T-helper 2 cell treated with Interferon-gamma antibody and Interleukin-4, amounts not matched to agents 5 μg/mL and 100 μg/mL, for 36 hours (primary cell): Measurements from ENCODE around the gene HLTF.
"Not testable (repeated sequence)": the region's sequence is repeated elsewhere in the genome, so short reads cannot be mapped to it uniquely, and the experiment has no call there.

ENCODE experiments used
- DNase-seq: peaks from one replicate; pipeline ENCODE4 v3.0.0; 2021; ENCODE audit warnings: low spot score
- H3K27ac Mint-ChIP-seq: one replicate; pipeline ENCODE4 v1.8.0; 2021; ENCODE audit warnings: mild to moderate bottlenecking, mixed read lengths
- H3K27me3 Mint-ChIP-seq: one replicate; pipeline ENCODE4 v1.8.0; 2021; ENCODE audit warnings: low read depth, mixed read lengths
- H3K36me3 Mint-ChIP-seq: one replicate; pipeline ENCODE4 v1.8.0; 2021; ENCODE audit warnings: low read depth, mixed read lengths
- H3K4me1 Mint-ChIP-seq: one replicate; pipeline ENCODE4 v1.8.0; 2021; ENCODE audit warnings: low read depth, mixed read lengths
- H3K4me3 Mint-ChIP-seq: one replicate; pipeline ENCODE4 v1.8.0; 2022; ENCODE audit warnings: mild to moderate bottlenecking, moderate library complexity, mixed read lengths
- H3K9me3 Mint-ChIP-seq: one replicate; pipeline ENCODE4 v1.8.0; 2021; ENCODE audit warnings: mixed read lengths

Gene HLTF

GRCh38 chr3:149101154-149101553 lies 14.8 kb upstream of the HLTF start:
- Mint-ChIP-seq H3K36me3 (no peaks in the 10 kb centered on the region), H3K27me3 (peaks cover 22% of the 10 kb centered on the region), H3K9me3 (peaks cover 2% of the 10 kb centered on the region), H3K4me3 (no peak overlapping the region), H3K27ac (no peak overlapping the region), H3K4me1 (no peaks in the 10 kb centered on the region)
- DNase-seq, result no peak

DNA sequence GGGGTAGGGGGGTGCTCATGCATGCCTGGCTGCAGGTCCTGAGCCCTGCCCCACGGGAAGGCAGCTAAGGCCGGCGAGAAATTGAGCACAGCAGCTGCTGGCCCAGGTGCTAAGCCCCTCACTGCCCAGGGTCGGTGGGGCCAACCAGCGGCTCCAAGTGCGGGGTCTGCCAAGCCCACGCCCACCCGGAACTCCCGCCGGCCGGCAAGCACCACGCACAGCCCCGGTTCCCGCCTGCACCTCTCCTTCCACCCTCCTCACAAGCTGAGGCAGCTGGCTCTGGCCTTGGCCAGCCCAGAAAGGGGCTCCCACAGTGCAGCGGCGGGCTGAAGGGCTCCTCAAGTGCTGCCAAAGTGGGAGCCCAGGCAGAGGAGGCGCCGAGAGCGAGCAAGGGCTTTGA lies 11.7 kb upstream of the HLTF start:
- not testable (repeated sequence) for H3K4me3 Mint-ChIP-seq, DNase-seq, H3K36me3 Mint-ChIP-seq, H3K9me3 Mint-ChIP-seq, H3K27ac Mint-ChIP-seq, H3K4me1 Mint-ChIP-seq
- H3K27me3 Mint-ChIP-seq, result peaks cover 15% of the 10 kb centered on the region

- no peak for DNase-seq
- no peaks in the 10 kb centered on the region for H3K4me1 Mint-ChIP-seq
- H3K4me3 Mint-ChIP-seq, result no peak overlapping the region
- no peak overlapping the region for H3K27ac Mint-ChIP-seq
- H3K9me3 Mint-ChIP-seq, result no peaks in the 10 kb centered on the region
- no peaks in the 10 kb centered on the region for H3K36me3 Mint-ChIP-seq
- H3K27me3 Mint-ChIP-seq, result peaks cover 10% of the 10 kb centered on the region
Measured at GRCh38 chr3:149095487-149095886, 9.2 kb upstream of the HLTF start.

DNA sequence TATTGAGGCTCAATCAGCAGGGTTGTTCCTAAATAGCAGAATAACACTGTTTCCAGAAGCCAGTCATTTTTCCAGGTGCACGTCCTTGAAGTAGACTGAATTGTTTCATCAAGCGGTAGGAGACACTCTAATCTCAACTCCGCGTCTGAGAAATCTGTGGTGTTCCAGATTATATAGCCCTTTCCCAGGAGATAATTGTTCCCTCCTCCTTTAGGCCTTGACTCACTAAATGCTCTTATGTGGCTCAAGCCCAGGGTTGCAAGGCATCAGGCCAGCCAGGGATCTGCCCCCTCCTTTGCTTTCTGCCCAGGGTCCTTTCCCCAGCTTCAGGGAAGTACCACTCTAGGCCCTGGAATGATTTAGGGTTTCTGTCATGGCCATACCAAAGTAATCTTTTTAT lies 5.7 kb upstream of the HLTF start:
- Mint-ChIP-seq H3K27me3 (no peaks in the 10 kb centered on the region), H3K4me1 (peaks cover 5% of the 10 kb centered on the region), H3K27ac (no peak overlapping the region), H3K4me3 (no peak overlapping the region), H3K9me3 (no peaks in the 10 kb centered on the region), H3K36me3 (no peaks in the 10 kb centered on the region)
- DNase-seq, result no peak

DNA sequence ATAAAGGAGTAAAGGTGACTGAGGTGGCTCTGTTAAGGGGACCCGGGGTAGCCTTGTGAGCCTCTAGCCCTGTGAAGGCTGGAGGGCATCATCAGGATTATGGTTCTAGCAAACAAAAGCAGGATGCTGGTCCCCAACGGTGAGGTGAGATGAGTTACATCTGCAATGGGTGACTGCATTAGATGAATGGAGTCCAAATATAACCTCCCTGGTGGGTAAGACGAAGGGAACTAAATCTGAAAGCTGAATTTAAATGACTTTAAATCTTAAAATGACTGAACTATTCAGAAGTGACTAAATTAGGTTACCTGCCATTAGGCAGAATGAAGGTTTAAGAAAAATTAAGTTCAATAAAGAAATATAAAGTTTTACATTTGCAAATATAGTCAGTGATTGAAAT lies 4.6 kb upstream of the HLTF start:
- DNase-seq, result no peak
- no peak overlapping the region for H3K27ac Mint-ChIP-seq
- H3K9me3 Mint-ChIP-seq, result no peaks in the 10 kb centered on the region
- no peaks in the 10 kb centered on the region for H3K27me3 Mint-ChIP-seq
- peaks cover 8% of the 10 kb centered on the region for H3K4me1 Mint-ChIP-seq
- H3K4me3 Mint-ChIP-seq, result no peak overlapping the region
- H3K36me3 Mint-ChIP-seq, result no peaks in the 10 kb centered on the region

- Mint-ChIP-seq H3K36me3 (no peaks in the 10 kb centered on the region), H3K9me3 (no peaks in the 10 kb centered on the region), H3K4me1 (peaks cover 11% of the 10 kb centered on the region), H3K27me3 (no peaks in the 10 kb centered on the region), H3K27ac (no peak overlapping the region), H3K4me3 (no peak overlapping the region)
- DNase-seq, result no peak
Measured at GRCh38 chr3:149090461-149090860, 4.1 kb upstream of the HLTF start.

- no peak for DNase-seq
- H3K4me1 Mint-ChIP-seq, result peaks cover 18% of the 10 kb centered on the region
- H3K36me3 Mint-ChIP-seq, result no peaks in the 10 kb centered on the region
- no peaks in the 10 kb centered on the region for H3K9me3 Mint-ChIP-seq
- H3K27me3 Mint-ChIP-seq, result no peaks in the 10 kb centered on the region
- H3K27ac Mint-ChIP-seq, result no peak overlapping the region
- no peak overlapping the region for H3K4me3 Mint-ChIP-seq
Measured at GRCh38 chr3:149089395-149089794, 3.1 kb upstream of the HLTF start.

GRCh38 chr3:149087208-149087607 lies 875 bp upstream of the HLTF start:
- Mint-ChIP-seq H3K4me3 (no peak overlapping the region), H3K36me3 (peaks cover 8% of the 10 kb centered on the region), H3K9me3 (no peaks in the 10 kb centered on the region), H3K27ac (no peak overlapping the region), H3K27me3 (no peaks in the 10 kb centered on the region), H3K4me1 (peaks cover 23% of the 10 kb centered on the region)
- no peak for DNase-seq

- Mint-ChIP-seq H3K9me3 (no peaks in the 10 kb centered on the region), H3K36me3 (peaks cover 12% of the 10 kb centered on the region), H3K4me3 (peak overlapping the region; percentile 95), H3K4me1 (peaks cover 23% of the 10 kb centered on the region), H3K27me3 (no peaks in the 10 kb centered on the region), H3K27ac (peak overlapping the region; percentile 83)
- DNase-seq, result peak; percentile 21
Measured at GRCh38 chr3:149085828-149086231, 503 bp downstream of the HLTF start.

GRCh38 chr3:149081772-149082171 lies 4.6 kb downstream of the HLTF start:
- no peak for DNase-seq
- no peaks in the 10 kb centered on the region for H3K27me3 Mint-ChIP-seq
- H3K36me3 Mint-ChIP-seq, result peaks cover 16% of the 10 kb centered on the region
- no peaks in the 10 kb centered on the region for H3K9me3 Mint-ChIP-seq
- no peak overlapping the region for H3K27ac Mint-ChIP-seq
- H3K4me1 Mint-ChIP-seq, result peaks cover 24% of the 10 kb centered on the region
- no peak overlapping the region for H3K4me3 Mint-ChIP-seq

DNA sequence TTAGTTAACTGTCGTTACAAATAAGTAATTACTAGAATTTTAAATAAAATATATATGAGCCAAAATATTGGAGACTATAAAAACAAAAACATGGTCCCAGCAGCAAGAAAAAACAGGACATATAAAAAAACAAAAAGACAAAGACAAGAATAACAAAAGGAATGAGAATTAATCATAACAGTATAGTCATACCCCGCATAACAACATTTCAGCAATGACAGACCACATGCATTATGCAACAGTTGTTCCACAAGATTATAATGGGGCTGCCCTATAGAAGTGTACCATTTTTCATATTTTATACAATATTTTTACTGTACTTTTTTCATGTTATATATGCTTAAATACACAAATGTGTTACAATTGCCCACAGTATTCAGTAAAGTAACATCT lies 5.6 kb downstream of the HLTF start:
- H3K4me1 Mint-ChIP-seq, result peaks cover 22% of the 10 kb centered on the region
- no peak overlapping the region for H3K4me3 Mint-ChIP-seq
- H3K27ac Mint-ChIP-seq, result no peak overlapping the region
- peaks cover 16% of the 10 kb centered on the region for H3K36me3 Mint-ChIP-seq
- no peaks in the 10 kb centered on the region for H3K9me3 Mint-ChIP-seq
- no peak for DNase-seq
- H3K27me3 Mint-ChIP-seq, result no peaks in the 10 kb centered on the region

DNA sequence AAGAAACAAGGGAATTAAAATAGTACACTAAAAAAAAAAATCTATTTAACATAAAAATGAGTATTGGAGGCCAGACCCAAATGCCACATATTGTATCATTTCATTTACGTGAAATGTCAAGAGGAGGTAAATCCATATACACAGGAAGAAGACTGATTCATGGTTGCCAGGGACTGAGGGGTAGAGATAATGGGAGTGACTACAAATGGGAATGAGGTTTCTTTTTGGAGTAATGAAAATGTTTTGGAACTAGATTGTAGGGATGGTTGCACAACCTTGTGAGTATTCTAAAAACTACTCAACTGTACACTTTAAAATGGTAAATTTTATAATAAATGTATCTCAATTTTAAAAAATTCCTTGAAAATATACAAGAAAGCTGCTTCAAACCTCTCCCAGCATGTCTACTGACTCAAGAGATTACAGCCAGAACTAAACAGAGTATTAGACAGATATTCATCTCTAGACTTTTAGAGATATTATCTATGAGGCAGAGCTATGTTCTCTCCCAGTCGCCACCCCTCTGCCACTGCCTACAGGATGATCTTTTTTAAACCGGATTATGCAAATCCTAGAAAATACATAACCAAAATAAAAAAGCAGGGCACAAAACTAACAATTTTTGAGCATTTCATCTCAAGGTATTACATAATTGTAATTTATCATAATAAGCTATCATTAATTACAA lies 6.2 kb downstream of the HLTF start:
- peaks cover 16% of the 10 kb centered on the region for H3K36me3 Mint-ChIP-seq
- peaks cover 19% of the 10 kb centered on the region for H3K4me1 Mint-ChIP-seq
- no peaks in the 10 kb centered on the region for H3K27me3 Mint-ChIP-seq
- no peak overlapping the region for H3K27ac Mint-ChIP-seq
- no peak for DNase-seq
- no peaks in the 10 kb centered on the region for H3K9me3 Mint-ChIP-seq
- no peak overlapping the region for H3K4me3 Mint-ChIP-seq

- H3K9me3 Mint-ChIP-seq, result no peaks in the 10 kb centered on the region
- no peaks in the 10 kb centered on the region for H3K27me3 Mint-ChIP-seq
- H3K36me3 Mint-ChIP-seq, result peaks cover 16% of the 10 kb centered on the region
- H3K4me3 Mint-ChIP-seq, result no peak overlapping the region
- no peak overlapping the region for H3K27ac Mint-ChIP-seq
- DNase-seq, result no peak
- peaks cover 7% of the 10 kb centered on the region for H3K4me1 Mint-ChIP-seq
Measured at GRCh38 chr3:149077628-149078027, 8.7 kb downstream of the HLTF start.

DNA sequence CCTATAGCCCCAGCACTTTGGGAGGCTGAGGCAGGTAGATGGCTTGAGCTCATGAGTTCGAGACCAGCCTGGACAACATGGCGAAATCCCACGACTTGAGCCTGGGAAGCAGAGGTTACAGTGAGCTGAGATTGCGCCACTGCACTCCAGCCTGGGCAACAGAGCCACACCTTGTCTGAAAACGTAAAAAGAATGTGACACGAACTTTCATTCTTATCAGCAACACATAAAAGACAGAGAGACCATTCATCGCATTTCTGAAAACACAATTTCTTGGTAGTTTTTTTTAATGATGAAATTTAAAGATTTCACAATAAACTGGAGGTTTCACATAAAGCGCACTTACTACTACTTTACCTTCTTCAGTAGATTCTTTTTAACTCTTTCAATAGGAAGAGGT lies 18.4 kb downstream of the HLTF start:
- peaks cover 31% of the 10 kb centered on the region for H3K36me3 Mint-ChIP-seq
- H3K27ac Mint-ChIP-seq, result no peak overlapping the region
- H3K27me3 Mint-ChIP-seq, result no peaks in the 10 kb centered on the region

DNA sequence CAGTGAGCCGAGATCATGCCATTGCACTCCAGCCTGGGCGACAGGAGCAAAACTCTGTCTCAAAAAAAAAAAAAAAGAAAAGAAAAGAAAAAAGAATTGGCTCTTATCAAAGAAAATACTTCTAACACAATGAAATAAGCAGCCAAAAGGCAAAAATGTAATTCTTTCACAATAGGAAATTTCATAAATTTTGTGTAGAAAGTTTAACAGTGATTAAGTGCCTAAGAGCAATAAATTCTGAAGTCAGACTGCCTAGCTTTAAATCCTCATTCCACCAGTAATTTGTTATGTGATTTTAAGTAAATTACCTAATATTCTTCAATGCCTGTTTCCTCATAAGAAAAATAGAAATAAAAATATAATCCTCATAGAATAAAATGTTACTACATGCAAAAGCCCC lies 24.6 kb downstream of the HLTF start:
- no peak for DNase-seq
- H3K27ac Mint-ChIP-seq, result no peak overlapping the region
- no peaks in the 10 kb centered on the region for H3K27me3 Mint-ChIP-seq
- no peaks in the 10 kb centered on the region for H3K9me3 Mint-ChIP-seq
- peaks cover 43% of the 10 kb centered on the region for H3K36me3 Mint-ChIP-seq
- H3K4me1 Mint-ChIP-seq, result peaks cover 3% of the 10 kb centered on the region
- H3K4me3 Mint-ChIP-seq, result no peak overlapping the region

More for the DNA sequence above, 18.4 kb downstream of the HLTF start:
- no peaks in the 10 kb centered on the region for H3K9me3 Mint-ChIP-seq
- no peaks in the 10 kb centered on the region for H3K4me1 Mint-ChIP-seq
- no peak overlapping the region for H3K4me3 Mint-ChIP-seq
- DNase-seq, result no peak
